ENCODE results near the gene CGN.

DNA sequence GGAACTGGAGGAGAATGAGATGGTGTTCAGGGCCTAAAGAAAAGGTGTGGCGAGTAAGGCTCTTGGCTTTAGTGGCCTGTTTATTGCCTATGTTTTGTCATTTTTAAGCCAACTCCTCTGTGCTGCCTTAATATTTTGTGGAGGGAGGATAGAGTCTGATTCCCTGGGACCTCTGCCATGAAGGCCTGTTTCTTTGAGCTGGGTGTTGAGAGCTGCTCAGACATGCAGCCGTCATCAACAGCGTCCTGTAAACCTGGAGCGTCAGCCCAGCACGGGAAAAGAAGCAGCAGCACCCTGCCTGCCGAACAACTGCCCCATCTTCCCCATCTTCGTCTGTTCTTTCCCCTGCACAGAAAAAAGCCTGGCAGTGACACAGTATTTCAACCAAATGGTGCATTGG is 73.6 kb downstream of the CGN start:
- no peak for TF ChIP-seq CTCF (IDR thresholded peaks at IDR 0.05; ENCODE audit: poor library complexity, severe bottlenecking)
- no peak for TF ChIP-seq POLR2AphosphoS5 (IDR thresholded peaks at IDR 0.05)
- TF ChIP-seq EP300 (conservative IDR thresholded peaks at IDR 0.05; ENCODE audit: poor library complexity, severe bottlenecking): no peak
- no peak for TF ChIP-seq RAD21 (conservative IDR thresholded peaks at IDR 0.05)

All from neural cell (in vitro differentiated cells).